K562 (cell line): ENCODE data around the gene SMIM3. TPM values are rescaled to one million over a fixed set of nuclear protein-coding genes. Genes with fewer than 3 reads are reported as not detected.
A peak's percentile ranks its signal among the peaks of the same experiment; 100 is the strongest.

ENCODE experiments used
- ATAC-seq: fragments of 200-7000 bp; cut with Tn5 transposase; 3 replicates; pipeline ENCODE4 v1.9.1; 2020; ENCODE audit warnings: moderate library complexity
- BruUV-seq: library from RNA; stranded (reverse); fragments of 400-500 nt; replicated peaks from 2 replicates; lab custom pipeline; 2021; lab: Mats Ljungman, UMichigan
- CTCF ChIA-PET: fragments of 300-600 bp; formaldehyde crosslinking; extraction: SDS; loops from one replicate; lab custom pipeline; 2021; ENCODE audit warnings: low intra/inter-chr PET ratio; lab: Yijun Ruan, JAX
- POLR2A ChIA-PET: fragments of 300-600, 350-650 bp; sonication (Branson Sonifier 250); formaldehyde crosslinking; extraction: SDS; loops from one replicate; lab custom pipeline; 2021; ENCODE audit warnings: antibody characterized with exemption, inconsistent platforms; lab: Yijun Ruan, JAX
- DNase-seq, 4 experiments: peaks; one replicate each; pipeline versions ENCODE4 v3.0.0 to v3.0.0-alpha.2; 2011 to 2018; ENCODE audit warnings: low spot score in 3 of 4, mixed read lengths in 3 of 4; ENCODE audit errors: extremely low read depth in 1 of 4
- FAIRE-seq: peaks from 2 replicates; lab custom pipeline; 2011; peaks lifted over from hg19 to GRCh38; lab: Jason Lieb, UNC
- H2AFZ ChIP-seq: 2 replicates; pipeline ENCODE4 v1.6.0; 2011; ENCODE audit warnings: low read depth, low read length, control low read depth, inconsistent platforms
- H3K27ac ChIP-seq: fragments of 200-600 bp; 3 replicates; pipeline ENCODE4 v1.8.0; 2011; ENCODE audit warnings: low read depth, mild to moderate bottlenecking, control low read depth, inconsistent platforms, low read length, moderate library complexity, mixed read lengths; ENCODE audit errors: extremely low read depth
- H3K27me3 ChIP-seq, 2 experiments: fragments of 300-600 bp in 1 of 2; 2 replicates in 1 of 2; 3 replicates in 1 of 2; pipeline versions ENCODE4 v1.6.0 to v1.8.0; 2011; ENCODE audit warnings: inconsistent platforms in 2 of 2, low read length in 2 of 2, mild to moderate bottlenecking in 1 of 2, mixed read lengths in 1 of 2, moderate library complexity in 1 of 2; ENCODE audit not compliant: control insufficient read depth in 2 of 2, insufficient read depth in 2 of 2
- H3K36me3 ChIP-seq: fragments of 300-600 bp; 3 replicates; pipeline ENCODE4 v1.8.0; 2011; ENCODE audit warnings: mild to moderate bottlenecking, low read length, inconsistent platforms; ENCODE audit not compliant: control insufficient read depth, insufficient read depth
- H3K4me1 ChIP-seq, 2 experiments: fragments of 200-600 bp in 1 of 2; replicated peaks in 1 of 2; 2 replicates in 1 of 2; 3 replicates in 1 of 2; pipeline versions ENCODE4 v1.5.1 to v1.8.0; 2011; ENCODE audit warnings: inconsistent platforms in 2 of 2, low read length in 2 of 2, mild to moderate bottlenecking in 1 of 2, mixed read lengths in 1 of 2, moderate library complexity in 1 of 2; ENCODE audit not compliant: control insufficient read depth in 2 of 2, insufficient read depth in 2 of 2
- H3K4me2 ChIP-seq: 2 replicates; pipeline ENCODE4 v1.6.1; 2011; ENCODE audit warnings: low read length, control low read depth, inconsistent platforms, mixed read lengths; ENCODE audit not compliant: insufficient read depth
- H3K4me3 ChIP-seq: fragments of 200-600 bp; sonication (generic), shearing (Covaris generic); 2 replicates; pipeline ENCODE4 v1.5.1; 2016; ENCODE audit warnings: control low read depth, inconsistent platforms
- H3K79me2 ChIP-seq: fragments of 200-600 bp; 3 replicates; pipeline ENCODE4 v1.8.0; 2011; ENCODE audit warnings: low read length, inconsistent platforms; ENCODE audit not compliant: control insufficient read depth, insufficient read depth
- H3K9ac ChIP-seq, 2 experiments: 2 replicates each; pipeline versions ENCODE4 v1.6.0 to v1.6.1; 2011; ENCODE audit warnings: low read depth in 2 of 2, low read length in 2 of 2, control low read depth in 1 of 2, inconsistent platforms in 1 of 2, mild to moderate bottlenecking in 1 of 2, mixed read lengths in 1 of 2; ENCODE audit not compliant: insufficient read depth in 1 of 2
- H3K9me1 ChIP-seq: one replicate; pipeline ENCODE4 v1.6.0; 2011; ENCODE audit warnings: inconsistent platforms, mild to moderate bottlenecking, low read length, moderate library complexity; ENCODE audit not compliant: control insufficient read depth, insufficient read depth
- H3K9me3 ChIP-seq: replicated peaks from 2 replicates; pipeline ENCODE4 v1.5.1; 2011; ENCODE audit warnings: low read depth, low read length, inconsistent platforms; ENCODE audit not compliant: control insufficient read depth, insufficient read depth
- H4K20me1 ChIP-seq: replicated peaks from 2 replicates; pipeline ENCODE4 v1.6.1; 2011; ENCODE audit warnings: low read length, inconsistent platforms, mixed read lengths; ENCODE audit not compliant: control insufficient read depth, insufficient read depth
- CHD2 ChIP-seq: IDR thresholded peaks from 2 replicates; pipeline ENCODE4 v1.6.1; 2011; ENCODE audit warnings: low read depth, low read length
- EP300 ChIP-seq: IDR thresholded peaks from 2 replicates; pipeline ENCODE4 v1.6.1; 2012; ENCODE audit warnings: low read length, improper control_type of control experiment
- KLF6 ChIP-seq: fragments of 250-450 bp; sonication (Bioruptor Pico); IDR thresholded peaks from 2 replicates; pipeline ENCODE4 v1.4.0; 2020; ENCODE audit warnings: mild to moderate bottlenecking, moderate library complexity, borderline replicate concordance
- PML ChIP-seq: IDR thresholded peaks from 2 replicates; pipeline ENCODE4 v1.6.1; 2012; ENCODE audit warnings: low read length, inconsistent platforms
- RAD21 ChIP-seq, 2 experiments: fragments of 250-450 bp in 1 of 2; fragments of 450-650 bp in 1 of 2; sonication (Bioruptor Pico) in 1 of 2; formaldehyde crosslinking in 1 of 2; IDR thresholded peaks in 1 of 2; conservative IDR thresholded peaks in 1 of 2; 2 replicates each; pipeline versions ENCODE4 v1.4.0 to v1.8.0; 2020 to 2022; ENCODE audit warnings: mild to moderate bottlenecking in 2 of 2, moderate library complexity in 1 of 2
- RFX1 ChIP-seq: fragments of 450-650 bp; IDR thresholded peaks from 2 replicates; pipeline ENCODE4 v1.6.1; 2016; ENCODE audit warnings: mild to moderate bottlenecking, moderate library complexity
- SP1 ChIP-seq: sonication (generic); formaldehyde crosslinking; IDR thresholded peaks from 2 replicates; pipeline ENCODE4 v1.8.1; 2022; ENCODE audit warnings: mild to moderate bottlenecking, missing genetic modification reagents
- SPI1 ChIP-seq: IDR thresholded peaks from 2 replicates; pipeline ENCODE4 v1.6.1; 2011; ENCODE audit warnings: low read depth, low read length, control low read depth, borderline replicate concordance
- YY1 ChIP-seq, 3 experiments: IDR thresholded peaks; 2 replicates each; pipeline ENCODE4 v1.6.1; 2011; ENCODE audit warnings: low read length in 2 of 3, mild to moderate bottlenecking in 2 of 3, moderate library complexity in 2 of 3, borderline replicate concordance in 1 of 3, control low read depth in 1 of 3, low read depth in 1 of 3; ENCODE audit not compliant: insufficient read depth in 3 of 3, insufficient replicate concordance in 2 of 3, control insufficient read depth in 1 of 3, insufficient read length in 1 of 3; ENCODE audit errors: extremely low read depth in 1 of 3
- ZNF12 ChIP-seq: sonication (generic); formaldehyde crosslinking; IDR thresholded peaks from 2 replicates; pipeline ENCODE4 v1.4.0; 2020; ENCODE audit warnings: mild to moderate bottlenecking, missing genetic modification reagents
- ZNF263 ChIP-seq: sonication (generic); formaldehyde crosslinking; IDR thresholded peaks from 2 replicates; pipeline ENCODE4 v1.8.0; 2022; ENCODE audit warnings: mild to moderate bottlenecking, missing genetic modification reagents, borderline replicate concordance
- ZNF551 ChIP-seq: fragments of 250-450 bp; sonication (Bioruptor Pico); IDR thresholded peaks from 2 replicates; pipeline ENCODE4 v1.5.0; 2021; ENCODE audit warnings: mild to moderate bottlenecking, moderate library complexity
- ZNF584 ChIP-seq: fragments of 200-800 bp; sonication (Bioruptor generic); IDR thresholded peaks from 2 replicates; pipeline ENCODE4 v1.6.1; 2016; ENCODE audit warnings: low read depth, mild to moderate bottlenecking, missing genetic modification characterization, missing compliant biosample characterization
- whole genome bisulfite sequencing: fragments of 100-300 bp; shearing (Covaris generic); methylation state at CpG from one replicate; pipeline ENCODE4 v1.1.6; 2016; ENCODE audit warnings: low coverage, mixed read lengths; ENCODE audit not compliant: insufficient coverage; ENCODE audit errors: missing lambda C conversion rate; 5-methylcytosine and 5-hydroxymethylcytosine counted together
- in situ Hi-C: fragments of 300-500 bp; cut with MboI; formaldehyde crosslinking; loops from 4 replicates; pipeline ENCODE4 v1.15.0; 2018; ENCODE audit warnings: inconsistent platforms, mixed read lengths
- intact Hi-C: fragments of 100-400 bp; cut with micrococcal nuclease; formaldehyde crosslinking; loops from 2 replicates; pipeline ENCODE4 v1.14.2; 2022
- polyA plus RNA-seq, 8 experiments: library from polyadenylated mRNA; depleted of rRNA in 4 of 8; stranded (reverse) in 5 of 8; unstranded in 3 of 8; fragments of >200 nt; fragmentation: Nextera tagmentation in 2 of 8; fragmentation: Illumina TruSeq in 1 of 8; extraction: Ambion mirVana in 2 of 8; extraction: Trizol in 1 of 8; gene quantifications; 2 replicates each; pipeline versions ENCODE4 v1.2.1 to v1.2.3, GENCODE V29; 2011 to 2014; ENCODE audit warnings: inconsistent platforms in 1 of 8, missing spikeins in 1 of 8
- total RNA-seq, 7 experiments: library from RNA; depleted of rRNA in 6 of 7; stranded (reverse); fragments of >200 nt in 6 of 7; fragmentation: Illumina TruSeq in 2 of 7; extraction: Trizol in 2 of 7; gene quantifications; 2 replicates each; pipeline versions ENCODE4 v1.2.1 to v1.2.3, GENCODE V29; 2011 to 2021; ENCODE audit warnings: low replicate concordance in 1 of 7
- TF ChIP-seq, protein P1 (sequence below): fragments of 450-650 bp; IDR thresholded peaks from 2 replicates; pipeline ENCODE4 v1.6.1; 2016
- TF ChIP-seq, protein P2 (sequence below): sonication (generic); formaldehyde crosslinking; IDR thresholded peaks from 2 replicates; pipeline ENCODE4 v1.4.0; 2020; ENCODE audit warnings: mild to moderate bottlenecking, missing genetic modification reagents

Gene SMIM3
- total and polyA plus RNA-seq, 9 of the 15 experiments (the other 6 are each of a cell fraction or from before 2014, with no cell fraction given): 4.1 to 27.7 (median 13.6) TPM

DNA sequence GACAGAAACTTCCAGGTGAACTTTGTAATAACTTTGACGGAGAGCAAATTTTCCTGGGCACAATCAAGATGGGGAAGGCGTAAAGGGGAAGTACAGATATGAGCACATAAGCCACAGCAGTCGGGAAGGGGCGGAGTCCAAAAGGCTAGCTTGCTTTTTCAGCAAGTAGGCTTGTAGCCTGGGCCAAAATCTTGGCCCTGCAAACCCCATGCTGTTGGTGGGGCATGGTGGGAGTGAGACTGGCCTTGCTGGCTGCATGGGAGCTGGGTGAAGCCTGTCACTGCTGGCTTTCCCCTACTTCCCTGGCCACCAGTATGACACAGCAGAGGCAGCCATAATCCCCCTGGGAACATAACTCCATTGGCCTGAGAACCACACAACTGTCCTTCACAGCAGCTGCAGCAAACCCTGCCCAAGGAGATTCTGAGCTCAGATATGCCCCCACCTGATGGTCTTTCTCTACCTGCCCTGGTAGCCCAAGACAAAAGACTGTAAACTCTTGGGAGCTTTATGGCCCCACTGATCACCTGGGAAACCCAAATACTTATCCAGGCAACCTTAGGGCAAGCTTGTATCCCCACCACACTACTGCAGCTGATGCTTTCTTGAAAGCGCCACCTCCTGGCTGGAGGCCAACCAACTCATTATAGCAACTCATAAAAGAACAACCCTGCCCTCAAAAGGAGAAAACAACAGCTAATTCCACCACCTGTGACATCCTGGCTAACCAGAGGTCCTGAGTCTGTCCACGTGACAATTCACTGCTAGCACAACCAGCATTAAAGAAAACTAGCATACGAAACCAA lies 43.8 kb upstream of the SMIM3 start:
- ChIA-PET POLR2A (interaction anchor here (0.7 to 1.1 kb wide), 7 partner anchors 16 to 421 kb away, joined by 3 to 5 read pairs (median 3); partner anchors contain the start of gene ZNF300), CTCF (interaction anchor here (0.7 kb wide), 1 partner anchor 17 kb away, joined by 7 read pairs; no protein-coding TSS in a partner anchor)
- TF ChIP-seq ZNF551 (CRISPR knock-in tag) (no peak), YY1 (IDR thresholded peaks at IDR 0.05; ENCODE audit: borderline replicate concordance in 1 of 3, control insufficient read depth in 1 of 3, extremely low read depth in 1 of 3, insufficient read depth in 3 of 3, insufficient read length in 1 of 3, insufficient replicate concordance in 2 of 3, low read depth in 1 of 3, low read length in 2 of 3) (peak in 2 of 3 experiments; percentile 39 to 53), RFX1 (0 out of 2 replicates have a peak, but pooled peaks have one; percentile 11), EP300 (no peak), RAD21 (CRISPR knock-in tag; conservative IDR thresholded peaks at IDR 0.05 in 1 of 2, IDR thresholded peaks at IDR 0.05 in 1 of 2) (0 out of 4 replicates have a peak, but pooled peaks of 1 of the 2 experiments have one; percentile 3), ZNF263 (CRISPR knock-in tag) (no peak), ZNF584 (CRISPR knock-in tag) (no peak), CHD2 (no peak), SPI1 (peak; percentile 85), ZNF12 (CRISPR knock-in tag) (no peak), PML (no peak), KLF6 (CRISPR knock-in tag) (peak; percentile 10; the same call in 1 of the 2 replicates), SP1 (peak; percentile 48; the same call in 1 of the 2 replicates)
- TF ChIP-seq, protein P1, sequence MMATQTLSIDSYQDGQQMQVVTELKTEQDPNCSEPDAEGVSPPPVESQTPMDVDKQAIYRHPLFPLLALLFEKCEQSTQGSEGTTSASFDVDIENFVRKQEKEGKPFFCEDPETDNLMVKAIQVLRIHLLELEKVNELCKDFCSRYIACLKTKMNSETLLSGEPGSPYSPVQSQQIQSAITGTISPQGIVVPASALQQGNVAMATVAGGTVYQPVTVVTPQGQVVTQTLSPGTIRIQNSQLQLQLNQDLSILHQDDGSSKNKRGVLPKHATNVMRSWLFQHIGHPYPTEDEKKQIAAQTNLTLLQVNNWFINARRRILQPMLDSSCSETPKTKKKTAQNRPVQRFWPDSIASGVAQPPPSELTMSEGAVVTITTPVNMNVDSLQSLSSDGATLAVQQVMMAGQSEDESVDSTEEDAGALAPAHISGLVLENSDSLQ: 0 out of 2 replicates have a peak, but pooled peaks have one; percentile 11
- TF ChIP-seq, protein P2, sequence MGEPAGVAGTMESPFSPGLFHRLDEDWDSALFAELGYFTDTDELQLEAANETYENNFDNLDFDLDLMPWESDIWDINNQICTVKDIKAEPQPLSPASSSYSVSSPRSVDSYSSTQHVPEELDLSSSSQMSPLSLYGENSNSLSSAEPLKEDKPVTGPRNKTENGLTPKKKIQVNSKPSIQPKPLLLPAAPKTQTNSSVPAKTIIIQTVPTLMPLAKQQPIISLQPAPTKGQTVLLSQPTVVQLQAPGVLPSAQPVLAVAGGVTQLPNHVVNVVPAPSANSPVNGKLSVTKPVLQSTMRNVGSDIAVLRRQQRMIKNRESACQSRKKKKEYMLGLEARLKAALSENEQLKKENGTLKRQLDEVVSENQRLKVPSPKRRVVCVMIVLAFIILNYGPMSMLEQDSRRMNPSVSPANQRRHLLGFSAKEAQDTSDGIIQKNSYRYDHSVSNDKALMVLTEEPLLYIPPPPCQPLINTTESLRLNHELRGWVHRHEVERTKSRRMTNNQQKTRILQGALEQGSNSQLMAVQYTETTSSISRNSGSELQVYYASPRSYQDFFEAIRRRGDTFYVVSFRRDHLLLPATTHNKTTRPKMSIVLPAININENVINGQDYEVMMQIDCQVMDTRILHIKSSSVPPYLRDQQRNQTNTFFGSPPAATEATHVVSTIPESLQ (CRISPR knock-in tag): no peak

More for the DNA sequence above, 43.8 kb upstream of the SMIM3 start:
- DNase-seq (peak in 3 of 4 experiments; percentile 22 to 79 (median 45)), FAIRE-seq (peak; percentile 42), ATAC-seq (peak; percentile 97)
- Histone ChIP-seq H3K9me1 (no peaks in the 10 kb centered on the region), H3K36me3 (peaks cover 50% of the 10 kb centered on the region), H3K79me2 (peaks cover 56% of the 10 kb centered on the region), H3K4me2 (peak overlapping the region; percentile 51), H3K9me3 (no peaks in the 10 kb centered on the region), H3K27me3 (no peaks in the 10 kb centered on the region), H3K27ac (peak overlapping the region; percentile 72), H3K9ac (peak overlapping the region; percentile 27 to 75; a peak in 2 of 4 replicates), H2AFZ (peak overlapping the region; percentile 68), H4K20me1 (0 out of 2 replicates have a peak, but pooled peaks cover 3% of the 10 kb centered on the region), H3K4me1 (peaks cover 13 to 14% of the 10 kb centered on the region in 2 experiments), H3K4me3 (no peak overlapping the region)
- no TSS peak for BruUV-seq
- intact Hi-C loops: loop anchor here (2.0 kb wide), 2 partner anchors 28 to 44 kb away; partner anchors contain the start of gene SMIM3
- 30% methylated on average over 7 of the region's 7 CpGs for WGBS
- in situ Hi-C loops: no loop called here
